Measurements from ENCODE around the gene ZNF622.

The ZNF622 gene

DNA sequence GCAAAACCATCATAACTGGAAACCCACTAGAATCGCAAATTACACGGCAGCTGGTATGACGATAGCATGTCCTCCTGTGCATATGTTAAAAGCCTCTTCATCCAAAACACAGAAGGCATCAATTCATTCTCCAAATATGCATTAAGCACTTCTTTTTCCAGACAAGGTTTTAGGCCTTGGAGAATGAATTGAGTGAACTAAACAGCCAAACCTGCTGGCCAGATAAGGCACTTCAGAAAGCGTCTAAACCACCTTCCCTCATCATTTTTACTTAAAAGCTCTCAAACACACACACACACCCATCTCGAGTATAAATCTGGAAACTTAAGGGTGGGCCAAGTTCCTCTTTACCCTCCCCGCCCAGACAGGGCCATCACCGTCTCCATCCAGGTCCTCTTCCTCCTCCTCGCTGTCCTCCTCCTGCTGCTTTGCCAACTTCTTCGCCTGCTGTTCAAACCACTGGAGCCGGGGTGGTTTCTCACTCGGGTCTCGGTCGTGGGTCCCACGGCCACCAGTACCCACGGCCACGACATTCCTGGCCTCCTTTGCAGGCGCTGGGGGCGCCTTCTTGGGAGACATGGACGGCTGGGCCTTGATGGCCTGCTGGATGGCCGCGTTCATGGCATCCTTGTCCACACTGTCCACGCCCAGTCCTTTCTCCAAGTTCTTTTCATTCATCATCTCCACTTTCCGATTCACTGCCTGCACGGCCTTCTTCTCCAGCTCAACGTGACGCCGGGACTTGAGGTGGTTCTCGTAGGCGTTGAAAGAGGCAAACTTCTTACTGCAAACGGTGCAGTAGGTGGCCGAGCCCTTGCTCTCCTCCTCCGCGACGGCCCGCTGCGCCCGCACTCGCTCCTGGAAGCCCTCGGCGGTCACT is 696 bp downstream of the ZNF622 start:
- Mint-ChIP-seq H3K27me3 (no peaks in the 10 kb centered on the region), H3K9me3 (no peaks in the 10 kb centered on the region), H3K4me3 (peak overlapping the region; percentile 98), H3K4me1 (peaks cover 74% of the 10 kb centered on the region), H3K27ac (peak overlapping the region; percentile 94), H3K36me3 (peaks cover 56% of the 10 kb centered on the region)
- CTCF ChIA-PET = interaction anchor here (0.7 to 2.8 kb wide), 3 partner anchors 9 to 87 kb away, joined by 3 to 15 read pairs (median 4); no protein-coding TSS in a partner anchor
- DNase-seq = no peak

- peaks cover 79% of the 10 kb centered on the region for H3K4me1 Mint-ChIP-seq
- no peaks in the 10 kb centered on the region for H3K27me3 Mint-ChIP-seq
- peaks cover 60% of the 10 kb centered on the region for H3K36me3 Mint-ChIP-seq
- peak overlapping the region; percentile 98 for H3K4me3 Mint-ChIP-seq
- CTCF ChIA-PET = interaction anchor here (1.0 to 2.8 kb wide), 2 partner anchors 8 to 88 kb away, joined by 4 to 15 read pairs; no protein-coding TSS in a partner anchor
- H3K9me3 Mint-ChIP-seq = no peaks in the 10 kb centered on the region
- peak overlapping the region; percentile 94 for H3K27ac Mint-ChIP-seq
- no peak for DNase-seq
These were observed 1.4 kb downstream of the ZNF622 start for GRCh38 chr5:16464231-16464630.

DNA sequence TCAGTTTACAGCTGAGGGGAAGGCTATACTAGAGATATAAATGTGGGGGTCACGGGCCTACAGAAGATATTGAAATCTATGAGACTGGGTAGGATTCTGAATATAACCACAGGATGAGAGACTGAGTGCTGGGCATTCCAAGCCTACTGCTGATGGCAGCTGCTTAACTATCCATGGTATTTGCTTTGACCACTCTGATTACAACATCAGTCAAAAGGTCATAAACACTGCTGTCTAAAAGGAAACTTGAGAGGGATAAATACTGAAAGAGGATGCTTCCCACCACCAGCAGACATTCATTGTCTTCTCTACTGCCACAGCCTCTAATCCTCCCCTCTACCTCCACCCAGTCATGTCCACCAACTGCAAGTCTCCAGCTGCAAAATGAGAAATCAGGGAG is 3.8 kb downstream of the ZNF622 start:
- Mint-ChIP-seq H3K9me3 (no peaks in the 10 kb centered on the region), H3K4me3 (no peak overlapping the region), H3K4me1 (peaks cover 66% of the 10 kb centered on the region), H3K27ac (no peak overlapping the region), H3K36me3 (peaks cover 56% of the 10 kb centered on the region), H3K27me3 (no peaks in the 10 kb centered on the region)
- CTCF ChIA-PET = no interaction called here
- DNase-seq = no peak

DNA sequence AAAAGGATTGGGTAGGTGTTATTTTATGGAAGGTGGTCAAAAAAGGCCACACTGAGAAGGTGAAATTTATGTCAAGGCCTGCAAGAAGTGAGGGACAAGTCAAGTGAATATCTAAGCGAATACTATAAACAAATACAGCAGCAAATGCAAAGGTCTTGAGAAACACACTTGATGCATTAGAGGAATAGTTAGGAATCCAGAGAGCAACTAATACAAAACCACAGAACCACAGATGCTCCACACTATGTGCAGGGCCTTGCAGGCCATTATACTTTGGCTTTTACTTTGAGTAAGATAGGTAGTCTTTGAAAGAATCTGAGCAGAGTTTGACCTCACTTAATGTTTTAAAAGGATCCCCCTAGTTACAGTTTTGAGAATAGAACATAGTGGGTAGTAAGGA is 4.6 kb downstream of the ZNF622 start:
- Mint-ChIP-seq H3K9me3 (no peaks in the 10 kb centered on the region), H3K27me3 (no peaks in the 10 kb centered on the region), H3K4me3 (no peak overlapping the region), H3K4me1 (peaks cover 68% of the 10 kb centered on the region), H3K27ac (no peak overlapping the region), H3K36me3 (peaks cover 62% of the 10 kb centered on the region)
- CTCF ChIA-PET = no interaction called here
- no peak for DNase-seq

DNA sequence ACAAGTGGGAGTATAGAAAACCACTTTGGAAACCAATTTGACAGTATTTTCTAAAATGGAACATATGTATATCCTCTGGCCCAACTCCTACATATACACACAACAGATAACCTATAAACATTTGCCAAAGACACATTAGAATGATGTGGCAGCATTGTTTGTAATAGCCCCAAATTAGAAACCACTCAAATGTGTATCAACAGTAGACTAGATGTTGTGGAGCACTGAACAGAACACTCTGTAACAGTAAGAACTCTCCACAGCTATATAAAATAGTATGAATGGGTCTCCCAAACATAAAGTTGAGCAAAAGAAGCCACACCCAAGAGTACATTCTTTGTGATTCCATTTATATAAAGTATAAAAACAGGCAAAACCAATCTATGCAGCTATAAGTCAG is 6.1 kb downstream of the ZNF622 start:
- CTCF ChIA-PET = interaction anchor here (2.6 to 5.1 kb wide), 2 partner anchors 12 to 299 kb away, joined by 15 to 47 read pairs; no protein-coding TSS in a partner anchor

GRCh38 chr5:16457853-16458252 is 7.7 kb downstream of the ZNF622 start:
- CTCF ChIA-PET = interaction anchor here (0.9 to 5.1 kb wide), 4 partner anchors 13 to 297 kb away, joined by 3 to 47 read pairs (median 10); no protein-coding TSS in a partner anchor
- H3K27me3 Mint-ChIP-seq = no peaks in the 10 kb centered on the region
- H3K4me1 Mint-ChIP-seq = peaks cover 51% of the 10 kb centered on the region
- DNase-seq = no peak
- peaks cover 48% of the 10 kb centered on the region for H3K36me3 Mint-ChIP-seq
- no peaks in the 10 kb centered on the region for H3K9me3 Mint-ChIP-seq
- no peak overlapping the region for H3K4me3 Mint-ChIP-seq
- H3K27ac Mint-ChIP-seq = no peak overlapping the region

More for the DNA sequence above, 6.1 kb downstream of the ZNF622 start:
- Mint-ChIP-seq H3K4me3 (no peak overlapping the region), H3K4me1 (peaks cover 67% of the 10 kb centered on the region), H3K27ac (no peak overlapping the region), H3K27me3 (no peaks in the 10 kb centered on the region), H3K36me3 (peaks cover 59% of the 10 kb centered on the region), H3K9me3 (no peaks in the 10 kb centered on the region)
- no peak for DNase-seq

DNA sequence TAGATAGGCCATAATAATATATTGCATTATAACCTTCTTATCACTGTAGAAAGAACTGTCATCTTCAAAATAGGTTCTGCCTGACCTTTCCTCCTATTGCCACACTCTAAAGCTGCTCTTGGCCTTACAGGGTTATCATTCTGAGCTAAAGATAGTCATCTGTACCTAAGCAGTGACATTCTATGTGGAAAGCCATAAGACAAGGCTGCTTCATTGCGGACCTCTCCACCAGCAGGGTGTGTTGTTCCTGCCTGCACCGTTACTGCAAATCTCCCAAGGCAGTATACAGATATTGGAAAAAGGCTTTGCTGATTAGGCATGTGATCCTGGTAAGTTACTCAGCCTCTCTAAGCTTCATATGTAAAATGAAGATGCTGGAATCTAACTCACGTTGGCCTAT is 8.1 kb downstream of the ZNF622 start:
- H3K4me1 Mint-ChIP-seq = peaks cover 48% of the 10 kb centered on the region
- no peaks in the 10 kb centered on the region for H3K27me3 Mint-ChIP-seq
- no peak overlapping the region for H3K4me3 Mint-ChIP-seq
- CTCF ChIA-PET = interaction anchor here (0.6 to 5.1 kb wide), 6 partner anchors 8 to 631 kb away, joined by 4 to 47 read pairs (median 12); partner anchors contain the start of gene ZNF622
- no peak overlapping the region for H3K27ac Mint-ChIP-seq
- H3K9me3 Mint-ChIP-seq = no peaks in the 10 kb centered on the region
- peaks cover 49% of the 10 kb centered on the region for H3K36me3 Mint-ChIP-seq
- no peak for DNase-seq

GRCh38 chr5:16456103-16456832 is 9.3 kb downstream of the ZNF622 start:
- CTCF ChIA-PET = interaction anchor here (0.6 to 5.1 kb wide), 13 partner anchors 9 to 735 kb away, joined by 3 to 47 read pairs (median 5); partner anchors contain the start of gene ZNF622
- H3K27me3 Mint-ChIP-seq = no peaks in the 10 kb centered on the region
- H3K27ac Mint-ChIP-seq = peak overlapping the region; percentile 67
- DNase-seq = peak; percentile 26
- peaks cover 45% of the 10 kb centered on the region for H3K36me3 Mint-ChIP-seq
- no peaks in the 10 kb centered on the region for H3K9me3 Mint-ChIP-seq
- H3K4me3 Mint-ChIP-seq = no peak overlapping the region
- H3K4me1 Mint-ChIP-seq = peaks cover 37% of the 10 kb centered on the region

- Mint-ChIP-seq H3K4me3 (no peak overlapping the region), H3K27ac (peak overlapping the region; percentile 67), H3K4me1 (peaks cover 31% of the 10 kb centered on the region), H3K27me3 (no peaks in the 10 kb centered on the region), H3K9me3 (no peaks in the 10 kb centered on the region), H3K36me3 (peaks cover 45% of the 10 kb centered on the region)
- no peak for DNase-seq
- CTCF ChIA-PET = interaction anchor here (0.6 to 5.1 kb wide), 11 partner anchors 9 to 735 kb away, joined by 3 to 47 read pairs (median 8); partner anchors contain the start of gene ZNF622
These were observed 9.9 kb downstream of the ZNF622 start for GRCh38 chr5:16455668-16456067.

DNA sequence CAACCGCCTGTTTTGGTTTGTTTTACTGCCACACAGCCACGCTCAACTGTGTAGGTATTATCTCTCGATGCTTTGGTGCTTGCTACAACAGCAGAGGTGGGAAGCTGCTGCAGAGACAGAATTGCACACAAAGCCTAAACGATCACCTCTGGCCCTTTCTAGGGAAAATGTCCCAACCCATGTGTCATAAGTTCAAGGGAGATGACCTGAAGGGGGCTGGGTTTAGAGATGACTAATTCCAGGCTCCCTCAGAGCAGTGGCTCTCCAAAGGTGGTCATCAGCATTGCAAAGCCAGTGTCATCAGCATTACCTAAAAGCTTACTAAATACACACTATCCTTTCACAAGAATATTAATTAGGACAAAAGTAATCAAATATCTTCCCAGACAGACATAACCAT is 10.9 kb downstream of the ZNF622 start:
- no peaks in the 10 kb centered on the region for H3K9me3 Mint-ChIP-seq
- H3K36me3 Mint-ChIP-seq = peaks cover 51% of the 10 kb centered on the region
- H3K4me1 Mint-ChIP-seq = peaks cover 23% of the 10 kb centered on the region
- CTCF ChIA-PET = interaction anchor here (2.7 to 5.1 kb wide), 3 partner anchors 11 to 294 kb away, joined by 15 to 47 read pairs (median 19); partner anchors contain the start of gene ZNF622
- no peak overlapping the region for H3K27ac Mint-ChIP-seq
- H3K4me3 Mint-ChIP-seq = no peak overlapping the region
- no peak for DNase-seq
- H3K27me3 Mint-ChIP-seq = no peaks in the 10 kb centered on the region

- Mint-ChIP-seq H3K4me3 (no peak overlapping the region), H3K36me3 (peaks cover 56% of the 10 kb centered on the region), H3K27ac (no peak overlapping the region), H3K4me1 (peaks cover 17% of the 10 kb centered on the region), H3K27me3 (no peaks in the 10 kb centered on the region), H3K9me3 (no peaks in the 10 kb centered on the region)
- CTCF ChIA-PET = no interaction called here
- no peak for DNase-seq
These were observed 12.0 kb downstream of the ZNF622 start for GRCh38 chr5:16453609-16454008.

DNA sequence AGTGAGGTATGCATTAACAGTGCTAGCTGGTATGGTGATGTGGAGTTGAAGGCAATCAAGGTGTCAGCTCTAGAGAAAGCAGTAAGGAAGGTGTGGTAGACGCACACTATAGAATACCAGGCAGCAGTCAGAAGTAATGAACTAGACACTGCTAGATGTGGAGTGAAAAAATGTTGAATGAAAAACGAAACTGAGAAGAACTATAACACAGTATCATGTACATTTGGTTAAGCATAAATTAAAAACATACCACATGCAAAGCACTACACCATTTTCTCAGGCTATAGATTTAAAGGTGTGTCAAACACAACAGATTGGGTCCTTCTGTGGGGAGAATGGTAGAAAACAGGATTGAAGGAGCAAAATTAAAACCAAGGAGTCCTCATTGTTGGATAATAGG is 15.4 kb downstream of the ZNF622 start:
- Mint-ChIP-seq H3K9me3 (no peaks in the 10 kb centered on the region), H3K27me3 (no peaks in the 10 kb centered on the region), H3K27ac (no peak overlapping the region), H3K4me3 (no peak overlapping the region), H3K4me1 (peaks cover 4% of the 10 kb centered on the region), H3K36me3 (peaks cover 62% of the 10 kb centered on the region)
- CTCF ChIA-PET = no interaction called here
- no peak for DNase-seq

DNA sequence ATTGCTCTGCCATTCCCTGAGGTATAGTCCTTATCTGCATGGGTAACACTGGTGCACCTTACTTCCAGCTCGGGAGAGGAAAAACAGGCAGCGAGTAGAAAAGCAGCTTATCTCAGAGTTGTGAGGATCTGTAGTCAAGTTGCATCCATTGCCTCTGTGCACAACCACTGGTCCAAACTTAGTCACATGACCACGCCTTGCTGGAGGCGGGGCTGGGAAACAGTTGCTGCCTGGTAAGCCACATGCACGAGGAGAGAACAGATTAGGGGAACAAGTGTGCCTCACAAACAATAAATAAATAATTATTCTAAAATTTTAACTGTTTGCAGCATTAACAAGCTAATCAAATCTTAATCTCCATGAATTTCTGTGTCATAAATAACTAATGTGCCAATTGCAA is 18.6 kb downstream of the ZNF622 start:
- CTCF ChIA-PET = interaction anchor here (1.2 to 2.8 kb wide), 2 partner anchors 9 to 286 kb away, joined by 4 to 11 read pairs; no protein-coding TSS in a partner anchor
- DNase-seq = no peak
- peaks cover 47% of the 10 kb centered on the region for H3K36me3 Mint-ChIP-seq
- H3K4me3 Mint-ChIP-seq = no peak overlapping the region
- no peaks in the 10 kb centered on the region for H3K27me3 Mint-ChIP-seq
- H3K27ac Mint-ChIP-seq = no peak overlapping the region
- H3K4me1 Mint-ChIP-seq = no peaks in the 10 kb centered on the region
- no peaks in the 10 kb centered on the region for H3K9me3 Mint-ChIP-seq

DNA sequence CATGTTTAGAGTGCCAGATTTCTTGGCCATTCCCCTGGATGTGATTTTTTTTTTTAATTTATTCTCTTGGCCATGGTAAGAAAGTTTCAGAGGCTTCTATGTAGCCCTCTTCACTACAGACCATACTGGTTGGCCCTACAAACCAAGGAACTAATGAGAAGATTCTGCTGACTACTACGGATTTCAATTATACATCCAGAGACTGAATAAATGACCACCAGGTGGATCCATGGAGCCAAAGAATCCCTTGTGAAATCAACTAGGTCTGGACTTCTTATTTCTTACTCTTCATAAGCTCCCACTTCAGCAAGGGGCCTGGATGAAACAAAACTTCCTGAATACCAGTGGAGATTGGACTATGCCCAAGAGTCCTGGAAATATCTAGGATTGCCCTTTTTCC is 27.6 kb downstream of the ZNF622 start:
- H3K4me1 Mint-ChIP-seq = no peaks in the 10 kb centered on the region
- H3K36me3 Mint-ChIP-seq = no peaks in the 10 kb centered on the region
- H3K4me3 Mint-ChIP-seq = no peak overlapping the region
- DNase-seq = no peak
- no peaks in the 10 kb centered on the region for H3K9me3 Mint-ChIP-seq
- CTCF ChIA-PET = interaction anchor here (1.4 kb wide), 1 partner anchor 18 kb away, joined by 4 read pairs; no protein-coding TSS in a partner anchor
- no peak overlapping the region for H3K27ac Mint-ChIP-seq
- H3K27me3 Mint-ChIP-seq = peaks cover 4% of the 10 kb centered on the region

Data from activated naive CD4-positive, alpha-beta T cell treated with anti-CD3 and anti-CD28 coated beads, Interleukin-2, amount 10 ng/mL, durations not matched to agents 7 days and 5 days (primary cell).